ENCODE measurements around the gene MMP10.

- no peak for TF ChIP-seq GATA2 (IDR thresholded peaks at IDR 0.05; ENCODE audit: low read depth, low read length)
- no peak for TF ChIP-seq GATA3 (IDR thresholded peaks at IDR 0.05; ENCODE audit: low read depth, low read length)
Observed at GRCh38 chr11:102809971-102810370, 29.5 kb upstream of the MMP10 start.
